ENCODE measurements around the gene SLC16A3.
A peak's percentile ranks its signal among the peaks of the same experiment; 100 is the strongest.

Gene SLC16A3

GRCh38 chr17:82237083-82237745, 8.4 kb downstream of the SLC16A3 start:
- DNase-seq, result no peak

- no peak for DNase-seq
Measured at GRCh38 chr17:82237746-82238471, 9.1 kb downstream of the SLC16A3 start.

- DNase-seq, result peak; percentile 62
Measured at GRCh38 chr17:82238472-82239201, 9.8 kb downstream of the SLC16A3 start.

DNA sequence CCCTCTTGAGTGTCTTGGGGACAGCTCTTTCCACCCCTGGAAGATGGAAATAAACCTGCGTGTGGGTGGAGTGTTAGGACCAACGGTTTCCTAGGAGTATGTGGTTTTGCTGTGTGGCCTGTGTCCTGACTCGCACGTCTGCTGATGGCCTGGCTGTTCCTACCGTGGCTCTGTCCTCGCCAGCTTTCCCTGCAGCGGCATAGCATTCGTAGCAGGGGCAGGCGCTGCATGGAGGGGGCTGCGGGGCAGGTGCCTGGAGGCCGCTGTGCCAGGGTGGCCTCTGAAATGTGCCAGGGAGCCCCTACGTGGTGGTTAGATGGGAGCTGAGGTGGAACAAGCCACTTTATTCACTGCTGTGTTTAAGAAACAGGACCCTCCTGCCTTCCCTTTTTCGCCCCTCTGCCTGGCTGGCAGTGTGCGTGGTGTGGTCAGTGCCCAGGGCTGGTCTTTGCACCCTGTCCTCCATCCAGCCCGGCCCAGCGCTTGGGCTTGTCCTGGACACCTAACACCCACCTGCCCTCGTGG, 10.6 kb downstream of the SLC16A3 start:
- no peak for DNase-seq

DNA sequence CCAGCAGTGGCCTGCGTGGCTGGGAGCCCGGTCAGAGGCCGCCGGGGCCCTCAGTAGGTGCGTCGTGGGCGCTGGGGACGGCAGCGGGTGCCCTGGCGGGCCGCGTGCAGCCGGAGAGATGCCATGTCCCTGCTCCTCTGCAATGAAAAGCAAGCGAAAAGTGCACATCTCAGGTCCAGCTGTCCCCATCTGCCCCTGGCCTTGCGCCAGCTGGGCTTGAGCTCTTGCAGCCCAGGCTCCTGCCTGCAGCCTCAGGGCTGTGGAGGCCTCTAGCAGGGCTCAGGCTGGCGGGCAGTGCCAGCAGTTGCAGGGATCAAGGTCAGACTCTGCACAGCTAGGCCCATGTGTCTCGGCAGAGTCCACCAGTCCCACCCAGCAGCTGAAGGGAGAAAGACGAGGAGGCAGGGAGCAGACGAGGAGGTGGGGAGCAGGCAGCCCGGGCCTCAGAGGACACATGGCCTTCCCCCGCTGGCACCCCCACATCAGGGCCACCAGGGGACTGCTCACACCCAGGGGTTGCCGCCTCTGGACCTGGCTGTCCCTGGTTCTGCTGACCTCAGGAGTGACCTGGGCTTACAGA, 11.2 kb downstream of the SLC16A3 start:
- no peak for DNase-seq

DNA sequence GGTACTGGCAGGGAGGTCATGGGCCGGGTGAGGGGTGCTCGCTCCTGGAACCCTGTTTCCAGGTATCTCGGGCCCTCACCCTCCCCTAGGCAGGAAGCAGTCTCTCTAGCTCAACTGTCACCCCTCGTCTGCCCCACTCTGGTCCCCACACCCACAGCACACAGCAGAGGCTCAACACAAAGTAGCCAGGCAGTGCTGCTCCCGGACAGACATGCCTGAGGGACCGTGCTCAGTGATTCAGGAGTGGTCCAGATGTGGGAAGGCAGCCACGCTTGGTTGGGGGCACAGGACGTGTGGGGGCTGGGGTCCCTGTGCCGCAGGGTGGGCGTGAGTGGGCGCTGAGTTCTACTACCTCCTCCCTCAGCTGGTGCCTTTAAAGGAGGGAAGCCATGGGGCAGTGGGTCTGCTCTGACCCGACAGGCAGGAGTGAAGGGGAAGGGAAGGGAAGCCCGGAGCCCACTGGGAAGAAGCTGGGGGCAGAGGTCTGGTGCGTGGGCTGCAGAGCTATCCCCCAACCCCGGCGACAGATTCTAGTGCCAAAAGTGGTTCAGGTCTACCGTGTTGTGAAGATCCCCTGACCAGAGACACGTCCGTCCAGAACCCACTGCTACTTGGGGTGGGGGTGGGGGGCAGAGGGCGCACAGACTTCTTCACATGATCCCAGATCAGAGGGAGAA, 11.8 kb downstream of the SLC16A3 start:
- DNase-seq, result no peak

DNA sequence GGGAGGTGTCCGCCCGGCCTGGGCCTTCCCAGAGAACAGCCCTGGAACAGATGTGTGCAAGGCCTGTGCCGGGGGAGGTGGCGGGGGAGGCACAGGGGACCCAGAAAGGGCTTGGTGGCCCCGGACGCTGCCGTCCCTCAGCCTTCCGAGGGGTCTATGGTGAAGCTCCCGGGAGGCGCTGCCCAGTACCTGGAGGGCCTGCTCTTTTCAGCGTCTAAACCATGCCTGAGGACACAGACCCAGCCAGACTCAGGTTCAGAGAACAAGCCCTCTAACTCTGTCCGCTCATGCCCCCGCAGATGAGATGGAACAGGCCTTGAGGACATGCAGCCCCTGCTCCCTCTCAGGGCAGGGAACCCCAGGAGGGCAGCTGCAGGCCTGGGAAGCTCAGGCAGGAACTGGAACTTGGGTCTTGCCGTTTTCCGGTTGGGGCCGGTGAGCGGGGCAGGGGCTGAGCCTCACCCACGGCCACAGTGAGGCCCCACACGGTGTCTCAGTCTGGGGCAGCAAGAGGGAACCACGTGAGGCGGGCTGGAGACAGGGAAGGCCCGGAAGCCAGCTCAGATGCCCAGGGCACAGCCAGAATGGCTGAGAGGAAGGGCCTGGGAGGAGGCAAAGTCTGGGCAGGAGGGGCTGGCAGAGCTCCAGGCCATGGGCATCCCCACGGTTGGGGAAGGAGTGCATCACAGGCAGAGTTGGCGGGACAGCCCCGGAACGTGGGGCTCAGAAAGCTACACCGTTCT, 12.5 kb downstream of the SLC16A3 start:
- no peak for DNase-seq

DNA sequence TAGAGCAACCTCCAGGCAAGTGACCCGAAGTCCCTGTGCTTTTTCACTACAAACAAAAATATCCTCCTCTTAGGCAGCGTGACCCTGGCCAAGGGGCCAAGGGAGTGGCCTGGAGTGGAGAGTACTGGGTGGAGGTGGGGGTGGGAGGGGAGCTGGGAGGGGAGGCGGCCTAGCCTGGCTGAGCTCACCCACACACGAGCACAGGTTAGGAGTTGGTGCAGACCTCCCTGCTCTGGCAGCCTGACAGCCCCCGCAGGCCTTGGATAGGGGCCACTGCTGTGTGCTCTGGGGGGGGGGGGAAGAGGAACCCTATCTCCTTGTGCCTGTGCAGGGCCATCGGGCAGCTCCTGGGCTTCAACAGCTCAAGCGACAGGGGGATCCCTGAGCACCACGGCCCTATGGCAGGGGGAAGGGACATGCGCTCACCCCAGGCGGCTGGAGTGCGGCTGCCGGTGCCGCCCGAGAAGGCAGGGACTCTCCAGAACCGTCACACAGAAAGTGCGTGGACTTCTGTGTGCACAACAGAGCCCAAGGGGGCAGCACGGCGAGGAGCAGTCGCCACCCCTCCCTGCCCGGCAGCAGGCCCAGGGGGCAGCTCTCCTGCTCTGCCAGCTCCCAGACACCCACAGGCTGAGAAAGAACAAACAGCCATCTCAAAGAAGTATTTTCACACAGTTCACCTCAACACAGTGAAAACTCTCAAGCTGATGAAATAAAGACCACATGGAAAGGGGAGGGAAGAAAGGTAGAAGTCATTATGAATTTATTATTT, 13.3 kb downstream of the SLC16A3 start:
- DNase-seq, result no peak

- no peak for DNase-seq
Measured at GRCh38 chr17:82242698-82242976, 13.8 kb downstream of the SLC16A3 start.

DNA sequence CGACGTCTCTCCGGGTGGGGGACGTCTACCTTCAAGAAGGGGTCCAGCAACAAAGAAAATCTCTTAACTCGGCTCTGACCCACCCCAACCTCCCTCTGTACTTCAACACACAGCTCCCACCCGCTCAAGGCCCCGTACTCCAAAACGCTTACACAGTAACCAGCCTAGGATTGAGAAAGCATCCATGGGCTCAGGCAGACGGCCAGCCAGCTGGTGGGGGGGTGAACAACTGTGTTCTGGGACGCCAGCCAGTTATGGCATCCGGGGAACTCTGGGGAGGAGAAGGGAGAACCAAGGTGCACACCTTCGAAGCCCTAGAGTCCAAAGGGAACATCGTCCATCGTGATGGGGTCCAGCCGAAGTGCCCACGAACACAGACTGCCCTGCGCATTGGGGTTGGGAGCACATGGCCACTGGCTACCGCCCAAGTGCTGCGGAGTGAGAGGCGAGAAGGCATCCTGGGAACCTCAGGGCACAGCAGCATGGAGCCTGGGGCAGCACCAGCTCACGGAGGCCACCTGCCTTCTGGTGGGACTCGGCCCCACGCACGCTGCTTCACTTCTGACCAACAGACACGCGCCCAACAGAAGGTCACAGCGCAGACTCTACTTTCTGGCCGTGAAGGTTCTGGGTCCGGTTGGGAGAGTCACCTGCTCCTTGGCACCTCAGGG, 14.3 kb downstream of the SLC16A3 start:
- no peak for DNase-seq

DNA sequence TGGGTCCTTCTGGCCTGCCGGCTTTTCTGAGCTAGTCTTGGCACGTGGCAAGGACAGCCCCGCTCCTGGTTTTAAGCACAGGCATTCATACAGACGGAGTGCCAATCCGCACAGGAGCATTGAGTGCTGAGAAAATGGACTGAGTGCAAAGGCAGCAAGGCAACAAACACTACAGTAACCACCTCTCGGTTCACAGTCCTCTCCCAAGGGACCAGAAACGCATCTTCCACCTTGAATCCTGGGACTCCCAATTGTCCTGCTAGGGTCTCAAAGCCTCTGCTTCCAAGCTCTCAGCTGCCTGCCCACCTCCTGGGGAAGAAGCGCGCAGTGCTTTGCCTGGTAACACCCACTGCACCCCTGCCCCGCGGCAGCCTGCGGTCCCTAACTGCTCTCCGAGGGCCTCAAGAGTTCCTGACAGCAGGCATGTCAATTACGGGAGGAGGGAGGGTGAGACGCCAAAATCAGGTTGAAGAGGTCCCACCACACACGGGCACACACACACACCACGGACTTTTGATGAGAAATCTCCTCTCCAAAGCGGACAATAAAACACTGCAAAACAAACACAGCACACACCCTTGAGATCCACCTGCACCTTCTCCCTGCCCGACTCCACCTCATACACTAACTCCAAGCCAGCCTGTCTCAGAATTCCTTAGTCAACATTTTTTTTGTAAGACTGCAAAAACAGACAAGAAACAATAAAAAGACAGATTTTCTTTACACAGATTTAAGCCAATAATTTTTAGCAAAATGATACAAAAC, 15.0 kb downstream of the SLC16A3 start:
- DNase-seq, result no peak

DNA sequence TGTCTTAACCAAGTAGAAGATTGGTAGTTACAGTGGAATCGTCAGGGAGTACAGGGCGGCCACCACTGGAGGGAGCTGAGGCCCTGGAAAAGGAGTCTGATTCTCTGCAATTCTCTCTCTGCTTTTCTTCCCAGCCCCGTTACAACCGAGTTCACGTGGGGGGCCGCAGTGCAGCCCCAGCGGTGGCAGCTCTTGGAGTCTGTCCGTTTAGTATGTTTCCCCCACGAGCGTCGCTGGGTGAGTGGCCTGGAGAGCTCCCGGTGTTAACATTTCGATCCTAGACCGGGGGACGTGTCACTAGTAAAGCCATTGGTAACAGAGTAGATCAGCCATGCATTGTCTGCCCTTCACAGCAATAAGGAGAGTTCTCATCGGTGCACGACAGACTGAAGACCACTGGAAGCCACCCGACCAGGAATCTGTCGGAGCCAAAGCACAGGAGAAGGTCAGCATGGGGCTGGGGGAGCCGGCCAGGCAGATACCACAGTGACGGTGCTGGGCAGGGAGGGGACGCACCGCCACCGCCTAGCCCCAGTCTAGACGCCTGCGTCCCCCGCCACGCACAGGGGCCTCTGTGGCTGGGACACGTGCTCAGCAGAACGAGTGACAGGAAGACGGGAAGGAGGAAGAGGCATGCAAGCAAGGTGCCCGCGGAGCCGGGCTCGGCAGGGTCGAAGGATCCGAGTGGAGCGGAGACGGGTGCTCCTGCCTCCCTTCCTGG, 15.7 kb downstream of the SLC16A3 start:
- no peak for DNase-seq

GRCh38 chr17:82245134-82246039, 16.5 kb downstream of the SLC16A3 start:
- DNase-seq, result no peak

DNA sequence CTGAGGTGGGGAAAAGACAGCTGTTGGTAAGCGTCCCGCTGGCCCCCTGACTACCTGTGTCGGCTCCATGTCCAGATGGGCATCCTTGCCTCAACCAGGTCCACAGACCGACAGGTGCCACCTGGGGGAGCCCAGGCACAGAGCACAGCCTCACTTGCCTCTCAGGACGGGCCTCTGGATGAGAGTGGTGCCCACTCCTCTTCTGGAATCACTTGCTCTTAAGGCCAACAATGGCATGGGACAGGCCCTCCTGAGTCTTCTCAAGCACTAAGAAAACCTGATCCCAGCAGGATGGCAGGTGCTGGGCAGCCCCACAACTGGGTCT, 17.2 kb downstream of the SLC16A3 start:
- no peak for DNase-seq

GRCh38 chr17:82246365-82247181, 17.7 kb downstream of the SLC16A3 start:
- no peak for DNase-seq

DNA sequence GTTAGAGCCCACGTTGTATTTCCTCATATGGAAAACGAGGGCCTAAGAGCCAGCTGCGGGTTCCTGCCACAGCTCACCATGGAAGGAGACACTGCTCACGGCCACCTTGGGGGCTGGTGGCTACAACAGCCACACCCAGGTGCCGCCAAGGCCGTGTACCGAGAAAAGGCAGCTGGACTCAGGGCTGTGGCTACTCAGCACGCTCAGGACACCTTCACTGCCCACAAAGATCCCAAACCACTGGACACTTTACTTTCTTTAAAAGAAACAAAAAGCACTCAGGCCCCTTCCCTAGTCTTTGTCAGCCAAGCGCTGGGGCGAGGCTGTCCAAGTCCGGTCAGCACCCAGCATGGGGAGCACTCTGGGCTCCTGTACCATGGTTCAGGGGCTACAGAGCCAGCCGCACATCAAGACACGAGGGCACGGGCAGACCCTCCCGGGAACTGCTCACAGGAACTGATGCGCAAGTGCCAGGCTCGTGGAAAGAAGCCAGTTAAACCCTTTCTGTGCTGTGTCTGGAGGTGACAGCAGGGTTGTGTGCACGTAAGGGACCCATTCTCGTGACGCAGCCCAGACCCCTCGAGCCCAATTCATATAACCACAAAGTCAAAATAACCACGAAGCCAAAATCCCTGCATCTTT, 18.5 kb downstream of the SLC16A3 start:
- no peak for DNase-seq
